ENCODE measurements around the gene ERCC1.
"Not testable (repeated sequence)": the region's sequence is repeated elsewhere in the genome, so short reads cannot be mapped to it uniquely, and the experiment has no call there.

ERCC1 gene

DNA sequence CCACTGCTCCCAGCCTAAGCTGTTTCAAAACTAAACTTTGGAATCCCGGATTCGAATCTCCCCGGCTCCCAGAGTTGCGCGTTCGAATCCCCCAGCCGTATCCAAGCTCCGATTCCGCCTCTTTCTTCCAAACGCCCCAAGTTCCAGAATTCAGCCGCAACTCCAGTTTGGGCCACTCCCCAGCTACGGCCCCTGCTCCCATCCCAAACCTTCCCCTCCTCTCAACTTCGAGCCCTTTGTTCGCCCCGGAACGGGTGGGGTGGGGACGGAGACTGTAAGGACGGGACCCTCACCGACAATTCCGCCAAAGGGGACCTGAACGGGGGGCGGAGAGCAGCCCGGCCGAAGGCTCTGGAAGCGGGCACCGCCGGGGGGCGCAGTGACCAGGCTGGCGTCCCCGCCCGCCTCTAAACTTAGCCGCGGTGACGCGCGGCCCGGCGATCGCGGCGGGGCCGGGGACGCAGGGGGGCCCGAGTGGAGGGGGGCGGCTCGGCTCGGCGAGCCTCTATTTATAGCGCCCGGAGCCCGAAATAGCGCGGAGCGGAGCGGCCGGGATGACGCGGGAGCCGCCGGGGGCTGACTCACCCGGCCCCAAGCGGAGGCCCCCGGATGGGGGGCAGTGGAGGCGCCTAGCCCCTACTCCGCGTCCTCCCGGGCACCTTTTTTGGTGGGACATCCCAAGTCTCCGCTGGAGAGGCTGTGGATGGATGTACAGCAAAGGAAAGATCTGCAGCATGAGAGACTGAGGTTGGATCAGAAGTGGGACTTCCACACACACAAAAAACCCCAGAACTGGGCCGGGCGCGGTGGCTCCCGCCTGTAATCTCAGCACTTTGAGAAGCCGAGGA lies 4.9 kb upstream of the ERCC1 start:
- DNase-seq = no peak

- peak; percentile 72 for DNase-seq
These were observed 708 bp upstream of the ERCC1 start for GRCh38 chr19:45424191-45425058.

DNA sequence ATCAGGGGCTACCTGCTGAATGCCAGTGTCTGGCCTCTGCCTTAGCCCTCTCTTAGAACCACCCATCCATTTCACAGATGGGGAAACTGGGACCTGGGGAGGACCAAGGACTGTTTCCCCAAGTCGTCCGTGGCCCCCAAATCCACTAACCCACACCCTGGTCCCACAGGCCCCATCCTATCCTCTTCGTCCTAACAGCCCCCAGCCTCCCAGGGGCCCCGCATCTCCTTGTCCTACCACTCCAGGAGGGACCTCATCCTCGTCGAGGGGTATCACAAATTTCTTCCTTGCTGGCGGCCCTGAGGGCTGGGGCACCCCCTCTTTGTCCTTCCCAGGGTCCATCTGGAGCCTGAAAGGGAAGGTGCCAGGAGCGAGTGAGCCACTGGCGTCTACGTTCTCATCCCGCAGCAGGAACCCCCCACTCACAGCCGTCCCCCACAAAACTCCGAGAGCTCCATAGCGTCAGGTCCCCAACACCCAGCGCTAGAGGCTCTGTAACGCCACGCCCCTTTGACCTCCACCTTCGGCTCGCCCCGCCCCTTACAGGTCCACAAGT lies 606 bp downstream of the ERCC1 start:
- no peak for DNase-seq

DNA sequence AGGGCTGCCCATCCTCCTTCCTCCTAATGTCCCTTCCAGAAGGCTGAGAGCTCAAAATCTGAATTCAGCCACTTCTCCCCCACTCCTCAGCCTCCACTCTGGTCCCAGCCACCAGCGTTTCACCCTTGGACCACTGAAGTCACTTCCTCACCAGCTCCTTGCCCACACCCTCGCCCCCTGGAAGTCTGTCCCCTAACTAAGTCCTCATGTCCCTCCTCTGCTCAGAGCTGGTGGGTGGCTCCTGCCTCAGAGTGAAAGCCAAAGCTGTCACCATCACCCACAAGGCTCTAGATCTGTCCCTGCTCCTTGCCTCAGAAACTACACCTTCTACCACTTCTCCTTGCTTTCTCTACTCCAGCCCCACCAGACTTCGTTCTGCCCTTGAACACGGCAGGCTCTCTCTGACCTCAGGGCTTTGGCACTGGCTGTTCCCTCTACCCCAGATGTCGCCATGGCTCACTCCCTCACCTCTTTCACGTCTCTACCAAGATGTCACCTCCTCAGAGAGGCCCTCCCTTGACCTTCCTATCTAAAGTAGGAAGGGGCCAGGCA lies 1.7 kb downstream of the ERCC1 start:
- no peak for DNase-seq

- DNase-seq = no peak
These were observed 2.8 kb downstream of the ERCC1 start for GRCh38 chr19:45420871-45421270.

- DNase-seq = no peak
These were observed 3.4 kb downstream of the ERCC1 start for GRCh38 chr19:45420356-45420755.

GRCh38 chr19:45419895-45420294 lies 3.8 kb downstream of the ERCC1 start:
- no peak for DNase-seq

DNA sequence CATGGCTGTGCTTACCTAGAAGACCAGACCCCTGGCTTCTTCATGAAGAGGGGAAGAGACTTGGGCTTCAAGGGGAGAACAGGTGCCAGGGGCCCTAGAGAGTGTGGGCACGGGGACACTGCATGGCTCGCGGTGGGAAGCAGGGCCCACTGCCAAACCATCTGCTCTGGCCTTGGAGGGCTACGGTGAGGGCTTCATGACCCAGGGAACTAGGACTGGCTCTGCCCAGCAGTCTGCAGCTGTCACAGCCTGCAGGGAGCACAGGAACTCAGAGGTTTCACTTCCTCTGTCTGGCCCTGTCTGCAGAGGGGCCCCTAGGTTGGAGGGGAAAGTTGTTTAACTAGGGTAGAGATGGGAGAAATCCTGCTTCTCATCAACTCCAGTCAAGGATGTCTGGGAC lies 4.3 kb downstream of the ERCC1 start:
- peak; percentile 55 for DNase-seq

DNA sequence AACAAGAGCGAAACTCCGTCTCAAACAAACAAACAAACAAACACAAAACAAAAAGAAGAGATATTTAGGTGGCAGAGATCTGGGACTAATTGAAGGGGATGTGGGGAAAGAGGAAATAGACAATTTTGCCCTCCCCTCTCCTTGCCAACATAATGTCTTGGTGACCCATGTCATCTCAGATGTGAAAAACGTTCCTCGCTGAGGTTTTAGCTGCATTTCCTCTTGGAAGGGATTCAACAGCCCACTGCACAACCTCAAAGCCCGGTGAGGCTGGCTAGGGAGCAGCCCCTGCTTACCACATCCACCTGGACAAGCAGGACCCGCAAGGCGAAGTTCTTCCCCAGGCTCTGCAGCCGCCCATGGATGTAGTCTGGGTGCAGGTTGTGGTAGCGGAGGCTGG lies 4.9 kb downstream of the ERCC1 start:
- DNase-seq = no peak

GRCh38 chr19:45417151-45417550 lies 6.6 kb downstream of the ERCC1 start:
- no peak for DNase-seq

GRCh38 chr19:45414468-45414867 lies 9.2 kb downstream of the ERCC1 start:
- no peak for DNase-seq

GRCh38 chr19:45413497-45413896 lies 10.2 kb downstream of the ERCC1 start:
- DNase-seq = no peak

GRCh38 chr19:45410330-45410729 lies 13.4 kb downstream of the ERCC1 start:
- not testable (repeated sequence) for DNase-seq

GRCh38 chr19:45409557-45409920 lies 14.2 kb downstream of the ERCC1 start:
- DNase-seq = no peak

DNA sequence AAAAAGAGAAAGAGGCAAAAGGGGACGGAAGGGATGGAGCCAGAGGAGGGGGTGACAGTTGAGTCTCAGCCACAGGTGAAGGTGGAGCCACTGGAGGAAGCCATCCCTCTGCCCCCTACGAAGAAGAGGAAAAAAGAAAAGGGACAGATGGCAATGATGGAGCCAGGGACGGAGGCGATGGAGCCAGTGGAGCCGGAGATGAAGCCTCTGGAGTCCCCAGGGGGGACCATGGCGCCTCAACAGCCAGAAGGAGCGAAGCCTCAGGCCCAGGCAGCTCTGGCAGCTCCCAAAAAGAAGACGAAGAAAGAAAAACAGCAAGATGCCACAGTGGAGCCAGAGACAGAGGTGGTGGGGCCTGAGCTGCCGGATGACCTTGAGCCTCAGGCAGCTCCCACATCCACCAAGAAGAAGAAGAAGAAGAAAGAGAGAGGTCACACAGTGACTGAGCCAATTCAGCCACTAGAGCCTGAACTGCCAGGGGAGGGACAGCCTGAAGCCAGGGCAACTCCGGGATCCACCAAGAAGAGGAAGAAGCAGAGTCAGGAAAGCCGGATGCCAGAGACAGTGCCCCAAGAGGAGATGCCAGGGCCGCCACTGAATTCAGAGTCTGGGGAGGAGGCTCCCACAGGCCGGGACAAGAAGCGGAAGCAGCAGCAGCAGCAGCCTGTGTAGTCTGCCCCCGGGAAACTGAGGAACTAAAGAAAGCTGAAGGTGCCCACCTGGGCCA lies 14.7 kb downstream of the ERCC1 start:
- DNase-seq = no peak

- DNase-seq = no peak
These were observed 15.6 kb downstream of the ERCC1 start for GRCh38 chr19:45408121-45408520.

GRCh38 chr19:45407585-45407984 lies 16.1 kb downstream of the ERCC1 start:
- not testable (repeated sequence) for DNase-seq

DNA sequence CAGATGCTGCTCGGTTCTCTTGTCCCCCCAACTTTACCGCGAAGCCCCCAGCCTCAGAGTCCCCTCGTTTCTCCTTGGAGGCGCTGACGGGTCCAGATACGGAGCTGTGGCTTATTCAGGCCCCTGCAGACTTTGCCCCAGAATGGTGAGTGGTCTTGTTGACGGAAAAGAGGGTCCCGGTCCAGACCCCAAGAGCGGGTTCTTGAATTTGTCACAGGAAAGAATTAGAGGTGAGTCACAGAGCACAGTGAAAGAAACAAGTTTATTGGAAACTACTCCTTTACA lies 16.7 kb downstream of the ERCC1 start:
- no peak for DNase-seq

GRCh38 chr19:45406226-45407090 lies 17.3 kb downstream of the ERCC1 start, which contains the start of gene POLR1G:
Gene POLR1G (plus strand): TSS chr19:45406644. CDS start chr19:45406697, 53 bp downstream.
- DNase-seq = peak; percentile 90

DNA sequence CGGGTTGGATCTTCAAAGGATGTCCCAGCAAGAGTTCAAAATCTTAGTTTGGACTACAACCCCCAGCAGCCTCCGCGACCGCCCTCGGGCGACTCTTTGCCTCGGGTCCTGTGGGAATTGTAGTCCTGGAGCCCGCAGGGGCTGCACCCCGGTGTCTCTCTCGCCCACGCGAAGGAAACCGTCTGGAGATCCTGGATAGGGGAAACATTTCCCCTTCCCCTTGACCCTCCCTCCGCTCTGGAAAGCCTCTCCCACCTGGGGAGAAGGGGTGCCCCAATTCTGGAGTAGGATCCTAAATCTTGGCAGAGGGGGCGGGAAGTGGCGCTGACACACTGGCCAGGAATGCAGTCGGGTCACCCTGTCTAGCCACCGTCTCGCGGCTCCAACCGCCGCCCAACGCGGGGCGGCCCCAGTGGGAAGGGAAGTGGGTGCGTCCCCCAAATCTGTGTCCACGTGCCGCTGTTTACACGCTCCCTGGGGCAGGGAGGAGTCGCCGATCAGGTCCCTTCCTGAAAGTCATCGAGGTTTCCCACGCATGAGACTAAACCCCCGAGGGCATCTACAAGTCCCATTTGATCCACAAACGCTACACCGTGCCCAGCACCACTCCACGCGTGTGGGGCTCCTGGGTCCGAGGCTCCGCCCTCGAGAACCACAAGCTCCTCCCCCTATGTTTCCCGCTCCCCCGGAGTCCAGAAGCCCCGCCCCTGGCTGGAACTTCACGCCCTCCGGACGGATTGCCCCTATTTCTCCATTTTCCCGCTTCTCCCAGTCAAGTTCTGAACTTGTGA lies 18.1 kb downstream of the ERCC1 start:
- peak; percentile 90 for DNase-seq
